ENCODE measurements around the gene SH2D7. TPM values are rescaled to one million over a fixed set of nuclear protein-coding genes. Genes with fewer than 3 reads are reported as not detected.

SH2D7 gene
- total RNA-seq, 1 experiment from 2014 or later: not detected

- POLR2A ChIA-PET: no interaction called here
- Mint-ChIP-seq H3K27me3 (ENCODE audit: insufficient read depth, unreplicated experiment) (no peaks in the 10 kb centered on the region), H3K4me3 (ENCODE audit: unreplicated experiment) (no peak overlapping the region), H3K36me3 (ENCODE audit: insufficient read depth, unreplicated experiment) (no peaks in the 10 kb centered on the region), H3K27ac (ENCODE audit: unreplicated experiment) (no peak overlapping the region), H3K9me3 (ENCODE audit: unreplicated experiment) (no peaks in the 10 kb centered on the region), H3K4me1 (ENCODE audit: low read depth, unreplicated experiment) (peaks cover 9% of the 10 kb centered on the region)
- no peaks in the 10 kb centered on the region for H3K27me3 ChIP-seq (replicated peaks; ENCODE audit: control insufficient read depth, insufficient read depth, low read length)
- no peaks in the 10 kb centered on the region for H3K4me1 ChIP-seq
- H3K36me3 ChIP-seq (ENCODE audit: control insufficient read depth, insufficient read depth, low read length): no peaks in the 10 kb centered on the region
- H3K9me3 ChIP-seq: no peaks in the 10 kb centered on the region
- TF ChIP-seq CTCF (IDR thresholded peaks at IDR 0.05; ENCODE audit: insufficient read depth in 1 of 2, low read depth in 1 of 2, low read length in 1 of 2, severe bottlenecking in 1 of 2, unreplicated experiment in 1 of 2): no peak
- no peak for DNase-seq
- intact Hi-C loops (cut with micrococcal nuclease; ENCODE audit: unreplicated experiment): no loop called here
- no TSS peak for BruUV-seq (replicated peaks)
- CTCF ChIA-PET: no interaction called here
- H3K4me3 ChIP-seq (ENCODE audit: low read depth, low read length): no peak overlapping the region
These were observed 32.9 kb downstream of the SH2D7 start for GRCh38 chr15:78125267-78125666.

- Histone ChIP-seq H3K4me3 (ENCODE audit: low read depth, low read length) (no peak overlapping the region), H3K4me1 (peaks cover 7% of the 10 kb centered on the region), H3K9me3 (no peaks in the 10 kb centered on the region), H3K36me3 (ENCODE audit: control insufficient read depth, insufficient read depth, low read length) (no peaks in the 10 kb centered on the region), H3K27me3 (replicated peaks; ENCODE audit: control insufficient read depth, insufficient read depth, low read length) (no peaks in the 10 kb centered on the region)
- H3K4me1 Mint-ChIP-seq (ENCODE audit: low read depth, unreplicated experiment): peaks cover 9% of the 10 kb centered on the region
- ChIA-PET POLR2A (no interaction called here), CTCF (no interaction called here)
- no peak overlapping the region for H3K27ac Mint-ChIP-seq (ENCODE audit: unreplicated experiment)
- no peaks in the 10 kb centered on the region for H3K36me3 Mint-ChIP-seq (ENCODE audit: insufficient read depth, unreplicated experiment)
- intact Hi-C loops (cut with micrococcal nuclease; ENCODE audit: unreplicated experiment): no loop called here
- H3K4me3 Mint-ChIP-seq (ENCODE audit: unreplicated experiment): no peak overlapping the region
- BruUV-seq (replicated peaks): no TSS peak
- no peak for DNase-seq
- H3K27me3 Mint-ChIP-seq (ENCODE audit: insufficient read depth, unreplicated experiment): no peaks in the 10 kb centered on the region
- TF ChIP-seq CTCF (IDR thresholded peaks at IDR 0.05; ENCODE audit: insufficient read depth in 1 of 2, low read depth in 1 of 2, low read length in 1 of 2, severe bottlenecking in 1 of 2, unreplicated experiment in 1 of 2): no peak
- H3K9me3 Mint-ChIP-seq (ENCODE audit: unreplicated experiment): no peaks in the 10 kb centered on the region
These were observed 35.5 kb downstream of the SH2D7 start for GRCh38 chr15:78127882-78128281.

GRCh38 chr15:78129077-78129750, 36.9 kb downstream of the SH2D7 start:
- no peaks in the 10 kb centered on the region for H3K36me3 ChIP-seq (ENCODE audit: control insufficient read depth, insufficient read depth, low read length)
- peaks cover 16% of the 10 kb centered on the region for H3K4me1 ChIP-seq
- intact Hi-C loops (cut with micrococcal nuclease; ENCODE audit: unreplicated experiment): no loop called here
- CTCF ChIA-PET: no interaction called here
- no peaks in the 10 kb centered on the region for H3K9me3 ChIP-seq
- no peak for DNase-seq
- no TSS peak for BruUV-seq (replicated peaks)
- Mint-ChIP-seq H3K4me1 (ENCODE audit: low read depth, unreplicated experiment) (peaks cover 9% of the 10 kb centered on the region), H3K36me3 (ENCODE audit: insufficient read depth, unreplicated experiment) (peaks cover 6% of the 10 kb centered on the region), H3K9me3 (ENCODE audit: unreplicated experiment) (no peaks in the 10 kb centered on the region), H3K27me3 (ENCODE audit: insufficient read depth, unreplicated experiment) (no peaks in the 10 kb centered on the region), H3K27ac (ENCODE audit: unreplicated experiment) (no peak overlapping the region), H3K4me3 (ENCODE audit: unreplicated experiment) (no peak overlapping the region)
- no peak for TF ChIP-seq CTCF (IDR thresholded peaks at IDR 0.05; ENCODE audit: insufficient read depth in 1 of 2, low read depth in 1 of 2, low read length in 1 of 2, severe bottlenecking in 1 of 2, unreplicated experiment in 1 of 2)
- H3K27me3 ChIP-seq (replicated peaks; ENCODE audit: control insufficient read depth, insufficient read depth, low read length): no peaks in the 10 kb centered on the region
- no peak overlapping the region for H3K4me3 ChIP-seq (ENCODE audit: low read depth, low read length)
- POLR2A ChIA-PET: no interaction called here

Data from Caco-2 (cell line).